Measurements from ENCODE around the gene CORO1A. TPM values are rescaled to one million over a fixed set of nuclear protein-coding genes. Genes with fewer than 3 reads are reported as not detected.
A peak's percentile ranks its signal among the peaks of the same experiment; 100 is the strongest.

Gene CORO1A
- total RNA-seq (100 to 1,000 TPM; 889 to 952 TPM), polyA plus RNA-seq (1,446 TPM)

GRCh38 chr16:30183233-30184095, at the start of gene CORO1A:
Gene CORO1A, plus strand, starts transcription at chr16:30183602. Its CDS starts 1,608 bp downstream, at chr16:30185210.
- Histone ChIP-seq H3K4me3 (ENCODE audit: low read length) (peak within 1 kb of the TSS; percentile 99), H3K9me3 (ENCODE audit: low read length) (no peaks in the 10 kb centered on the region), H3K27me3 (ENCODE audit: insufficient read depth, low read length, poor library complexity, severe bottlenecking) (no peaks in the 10 kb centered on the region), H3K36me3 (ENCODE audit: insufficient read depth, low read length) (peaks cover 35% of the 10 kb centered on the region), H3K27ac (ENCODE audit: low read depth, low read length) (peak within 1 kb of the TSS; percentile 71), H3K4me1 (ENCODE audit: insufficient read depth, low read length) (peaks cover 33% of the 10 kb centered on the region)
- Mint-ChIP-seq H3K36me3 (peaks cover 12 to 43% (median 18%) of the 10 kb centered on the region in 3 donors), H3K4me1 (peaks cover 25 to 43% (median 34%) of the 10 kb centered on the region in 3 donors), H3K27ac (peak within 1 kb of the TSS; percentile 92 to 100 (median 96)), H3K4me3 (peak within 1 kb of the TSS; percentile 94 to 100 (median 98)), H3K27me3 (peaks cover 0 to 14% of the 10 kb centered on the region in 2 donors), H3K9me3 (peaks cover 0 to 2% (median 0%) of the 10 kb centered on the region in 5 donors)
- ChIA-PET CTCF (interaction anchor here (0.6 to 2.3 kb wide), 7 partner anchors 35 to 246 kb away, joined by 3 to 10 read pairs (median 3); partner anchors contain the start of genes DCTPP1 and TBX6), POLR2A (interaction anchor here (0.6 to 6.2 kb wide), 19 partner anchors 11 to 247 kb away, joined by 3 to 86 read pairs (median 4); partner anchors contain the start of genes ALDOA, CD2BP2, DCTPP1 and SEPTIN1)
- DNase-seq = peak; percentile 75 to 88 (median 80)

GRCh38 chr16:30136971-30137605, 46.3 kb upstream of the CORO1A start:
- no peak overlapping the region for H3K4me3 Mint-ChIP-seq
- H3K4me3 ChIP-seq (ENCODE audit: low read length) = no peak overlapping the region
- H3K4me1 Mint-ChIP-seq = peaks cover 6 to 8% (median 8%) of the 10 kb centered on the region in 3 donors
- peaks cover 0 to 7% (median 0%) of the 10 kb centered on the region in 5 donors for H3K9me3 Mint-ChIP-seq
- POLR2A ChIA-PET = interaction anchor here (0.7 to 1.1 kb wide), 3 partner anchors 13 to 768 kb away, joined by 3 to 4 read pairs (median 4); partner anchors contain the start of gene ALDOA
- no peaks in the 10 kb centered on the region for H3K27me3 Mint-ChIP-seq
- H3K4me1 ChIP-seq (ENCODE audit: insufficient read depth, low read length) = peaks cover 12% of the 10 kb centered on the region
- peak overlapping the region in 1 of 8 donors; percentile 96 for H3K27ac Mint-ChIP-seq
- H3K9me3 ChIP-seq (ENCODE audit: low read length) = no peaks in the 10 kb centered on the region
- H3K36me3 Mint-ChIP-seq = peaks cover 0 to 4% (median 0%) of the 10 kb centered on the region in 3 donors
- H3K36me3 ChIP-seq (ENCODE audit: insufficient read depth, low read length) = no peaks in the 10 kb centered on the region
- no peak overlapping the region for H3K27ac ChIP-seq (ENCODE audit: low read depth, low read length)
- no peaks in the 10 kb centered on the region for H3K27me3 ChIP-seq (ENCODE audit: insufficient read depth, low read length, poor library complexity, severe bottlenecking)
- no peak for DNase-seq
- CTCF ChIA-PET = interaction anchor here (0.7 to 1.6 kb wide), 5 partner anchors 11 to 272 kb away, joined by 3 to 4 read pairs (median 3); no protein-coding TSS in a partner anchor

DNA sequence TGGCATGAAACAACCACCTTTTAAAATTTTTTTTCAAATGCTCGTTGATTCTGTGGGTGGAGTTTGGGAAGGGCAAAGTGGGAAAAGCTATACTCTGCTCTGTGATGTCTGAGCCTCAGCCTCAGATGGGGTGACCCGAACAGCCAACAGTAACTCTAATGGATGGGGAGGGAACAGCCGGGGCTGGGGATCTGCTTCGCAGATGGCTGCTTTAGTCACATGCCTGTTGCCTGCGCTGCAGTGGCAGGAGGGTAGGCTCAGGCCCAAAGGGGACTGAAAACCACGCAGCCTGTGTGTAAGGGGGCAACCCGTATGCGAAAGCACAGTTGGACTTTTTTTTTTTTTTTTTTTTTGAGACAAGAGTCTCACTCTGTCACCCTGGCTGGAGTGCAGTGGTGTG, 45.5 kb upstream of the CORO1A start:
- Histone ChIP-seq H3K9me3 (ENCODE audit: low read length) (no peaks in the 10 kb centered on the region), H3K4me1 (ENCODE audit: insufficient read depth, low read length) (peaks cover 14% of the 10 kb centered on the region), H3K27ac (ENCODE audit: low read depth, low read length) (no peak overlapping the region), H3K36me3 (ENCODE audit: insufficient read depth, low read length) (no peaks in the 10 kb centered on the region), H3K4me3 (ENCODE audit: low read length) (no peak overlapping the region), H3K27me3 (ENCODE audit: insufficient read depth, low read length, poor library complexity, severe bottlenecking) (no peaks in the 10 kb centered on the region)
- CTCF ChIA-PET = interaction anchor here (1.1 to 1.6 kb wide), 2 partner anchors 12 to 45 kb away, joined by 4 read pairs; no protein-coding TSS in a partner anchor
- Mint-ChIP-seq H3K4me3 (no peak overlapping the region), H3K27ac (no peak overlapping the region), H3K4me1 (peaks cover 7 to 9% (median 9%) of the 10 kb centered on the region in 3 donors), H3K27me3 (no peaks in the 10 kb centered on the region), H3K36me3 (peaks cover 0 to 4% (median 0%) of the 10 kb centered on the region in 3 donors), H3K9me3 (peaks cover 0 to 2% (median 0%) of the 10 kb centered on the region in 5 donors)
- POLR2A ChIA-PET = no interaction called here
- DNase-seq = no peak

GRCh38 chr16:30139583-30140481, 43.6 kb upstream of the CORO1A start:
- H3K27me3 Mint-ChIP-seq = no peaks in the 10 kb centered on the region
- peaks cover 20% of the 10 kb centered on the region for H3K4me1 ChIP-seq (ENCODE audit: insufficient read depth, low read length)
- no peaks in the 10 kb centered on the region for H3K36me3 ChIP-seq (ENCODE audit: insufficient read depth, low read length)
- no peak overlapping the region for H3K4me3 ChIP-seq (ENCODE audit: low read length)
- no peaks in the 10 kb centered on the region for H3K27me3 ChIP-seq (ENCODE audit: insufficient read depth, low read length, poor library complexity, severe bottlenecking)
- no peaks in the 10 kb centered on the region for H3K9me3 Mint-ChIP-seq
- peak overlapping the region in 3 of 7 donors; percentile 3 to 56 (median 26) for H3K4me3 Mint-ChIP-seq
- peaks cover 0 to 2% (median 0%) of the 10 kb centered on the region in 3 donors for H3K36me3 Mint-ChIP-seq
- POLR2A ChIA-PET = interaction anchor here (0.9 kb wide), 1 partner anchor 46 kb away, joined by 3 read pairs; no protein-coding TSS in a partner anchor
- H3K9me3 ChIP-seq (ENCODE audit: low read length) = no peaks in the 10 kb centered on the region
- no peak for DNase-seq
- CTCF ChIA-PET = interaction anchor here (0.7 to 1.5 kb wide), 3 partner anchors 7 to 396 kb away, joined by 3 to 4 read pairs (median 3); no protein-coding TSS in a partner anchor
- no peak overlapping the region for H3K27ac ChIP-seq (ENCODE audit: low read depth, low read length)
- peak overlapping the region in 5 of 8 donors; percentile 9 to 85 (median 57) for H3K27ac Mint-ChIP-seq
- peaks cover 13 to 16% (median 16%) of the 10 kb centered on the region in 3 donors for H3K4me1 Mint-ChIP-seq

- ChIA-PET CTCF (interaction anchor here (1.2 to 2.4 kb wide), 6 partner anchors 18 to 268 kb away, joined by 3 to 22 read pairs (median 6); partner anchors contain the start of gene TBX6), POLR2A (interaction anchor here (1.7 kb wide), 1 partner anchor 268 kb away, joined by 7 read pairs; no protein-coding TSS in a partner anchor)
- Mint-ChIP-seq H3K27ac (no peak overlapping the region), H3K4me3 (no peak overlapping the region), H3K36me3 (no peaks in the 10 kb centered on the region), H3K4me1 (peaks cover 15 to 21% (median 19%) of the 10 kb centered on the region in 3 donors), H3K9me3 (no peaks in the 10 kb centered on the region), H3K27me3 (no peaks in the 10 kb centered on the region)
- Histone ChIP-seq H3K4me3 (ENCODE audit: low read length) (no peak overlapping the region), H3K9me3 (ENCODE audit: low read length) (no peaks in the 10 kb centered on the region), H3K27me3 (ENCODE audit: insufficient read depth, low read length, poor library complexity, severe bottlenecking) (no peaks in the 10 kb centered on the region), H3K4me1 (ENCODE audit: insufficient read depth, low read length) (peaks cover 20% of the 10 kb centered on the region), H3K27ac (ENCODE audit: low read depth, low read length) (no peak overlapping the region), H3K36me3 (ENCODE audit: insufficient read depth, low read length) (no peaks in the 10 kb centered on the region)
- no peak for DNase-seq
Measured at GRCh38 chr16:30141750-30142149, 41.7 kb upstream of the CORO1A start.

DNA sequence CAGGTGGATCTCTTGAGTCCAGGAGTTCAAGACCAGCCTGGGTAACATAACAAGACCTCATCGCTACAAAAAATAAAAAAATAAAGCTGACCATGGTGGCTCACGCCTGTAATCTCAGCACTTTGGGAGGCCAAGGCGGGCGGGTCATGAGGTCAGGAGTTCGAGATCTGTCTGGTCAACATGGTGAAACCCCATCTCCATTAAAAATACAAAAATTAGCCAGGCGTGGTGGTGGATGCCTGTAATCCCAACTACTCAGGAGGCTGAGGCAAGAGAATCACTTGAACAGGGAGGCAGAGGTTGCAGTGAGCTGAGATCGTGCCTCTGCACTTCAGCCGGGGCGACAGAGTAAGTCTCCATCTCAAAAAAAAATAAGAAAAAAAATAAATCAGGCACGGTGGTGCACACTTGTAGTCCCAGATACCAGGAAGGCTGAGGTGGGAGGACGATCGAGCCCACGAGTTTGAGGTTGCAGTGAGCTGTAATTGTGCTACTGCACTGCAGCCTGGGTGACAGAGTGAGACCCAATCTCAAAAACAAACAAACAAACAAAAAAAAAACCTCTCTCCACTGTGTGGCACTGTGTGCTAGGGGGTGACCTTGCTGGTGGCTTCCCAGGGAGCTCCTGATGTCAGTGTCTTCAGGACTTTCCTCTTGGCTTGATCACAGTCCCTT, 40.6 kb upstream of the CORO1A start:
- H3K9me3 Mint-ChIP-seq = no peaks in the 10 kb centered on the region
- peak in 3 of 5 donors; percentile 38 to 54 (median 45) for DNase-seq
- no peaks in the 10 kb centered on the region for H3K36me3 Mint-ChIP-seq

More for the DNA sequence above, 40.6 kb upstream of the CORO1A start:
- Histone ChIP-seq H3K27me3 (ENCODE audit: insufficient read depth, low read length, poor library complexity, severe bottlenecking) (no peaks in the 10 kb centered on the region), H3K9me3 (ENCODE audit: low read length) (no peaks in the 10 kb centered on the region), H3K36me3 (ENCODE audit: insufficient read depth, low read length) (no peaks in the 10 kb centered on the region), H3K4me3 (ENCODE audit: low read length) (no peak overlapping the region), H3K27ac (ENCODE audit: low read depth, low read length) (no peak overlapping the region), H3K4me1 (ENCODE audit: insufficient read depth, low read length) (peaks cover 20% of the 10 kb centered on the region)
- Mint-ChIP-seq H3K27me3 (no peaks in the 10 kb centered on the region), H3K4me3 (no peak overlapping the region), H3K27ac (peak overlapping the region; percentile 8 to 77 (median 35)), H3K4me1 (peaks cover 15 to 21% (median 19%) of the 10 kb centered on the region in 3 donors)
- CTCF ChIA-PET = interaction anchor here (0.8 to 2.4 kb wide), 18 partner anchors 9 to 268 kb away, joined by 3 to 22 read pairs (median 4); partner anchors contain the start of genes CORO1A, MAPK3, TBX6 and ZNF771
- POLR2A ChIA-PET = interaction anchor here (0.5 to 1.7 kb wide), 7 partner anchors 25 to 275 kb away, joined by 3 to 10 read pairs (median 4); partner anchors contain the start of gene CORO1A

All from CD8-positive, alpha-beta memory T cell (primary cell).